HEK293 (cell line): ENCODE results near the gene TCEA3.

ENCODE experiments used
- INSM2 ChIP-seq: fragments of 450-650 bp; formaldehyde crosslinking; IDR thresholded peaks from 2 replicates; pipeline ENCODE4 v1.5.1; 2016; ENCODE audit warnings: missing biosample characterization, missing genetic modification characterization
- KLF10 ChIP-seq: fragments of 450-650 bp; IDR thresholded peaks from 2 replicates; pipeline ENCODE4 v1.5.1; 2018; ENCODE audit warnings: missing biosample characterization, mild to moderate bottlenecking, missing genetic modification characterization
- OVOL3 ChIP-seq: fragments of 450-650 bp; formaldehyde crosslinking; IDR thresholded peaks from 2 replicates; pipeline ENCODE4 v1.5.1; 2016; ENCODE audit warnings: missing biosample characterization, missing genetic modification characterization
- PRDM10 ChIP-seq: fragments of 450-650 bp; formaldehyde crosslinking; IDR thresholded peaks from 2 replicates; pipeline ENCODE4 v1.5.1; 2016; ENCODE audit warnings: missing biosample characterization, missing genetic modification characterization
- PRDM4 ChIP-seq: fragments of 450-650 bp; formaldehyde crosslinking; IDR thresholded peaks from 2 replicates; pipeline ENCODE4 v1.5.1; 2017; ENCODE audit warnings: missing biosample characterization, missing genetic modification characterization
- PRDM6 ChIP-seq: fragments of 450-650 bp; formaldehyde crosslinking; IDR thresholded peaks from 2 replicates; pipeline ENCODE4 v1.5.1; 2017; ENCODE audit warnings: missing biosample characterization, missing genetic modification characterization
- RBAK ChIP-seq: fragments of 450-650 bp; formaldehyde crosslinking; IDR thresholded peaks from 2 replicates; pipeline ENCODE4 v1.5.1; 2016; ENCODE audit warnings: missing biosample characterization, missing genetic modification characterization
- ZBTB26 ChIP-seq: fragments of 450-650 bp; formaldehyde crosslinking; optimal IDR thresholded peaks from 2 replicates; pipeline ENCODE3; 2016; ENCODE audit warnings: missing biosample characterization, mild to moderate bottlenecking, missing genetic modification characterization
- ZEB2 ChIP-seq: fragments of 450-650 bp; formaldehyde crosslinking; IDR thresholded peaks from 2 replicates; pipeline ENCODE4 v1.5.1; 2016; ENCODE audit warnings: missing biosample characterization, missing genetic modification characterization
- ZFP69B ChIP-seq: fragments of 450-650 bp; formaldehyde crosslinking; IDR thresholded peaks from 2 replicates; pipeline ENCODE4 v1.5.1; 2016; ENCODE audit warnings: missing biosample characterization, missing genetic modification characterization
- ZNF148 ChIP-seq: fragments of 450-650 bp; formaldehyde crosslinking; IDR thresholded peaks from 2 replicates; pipeline ENCODE4 v1.5.0; 2017; ENCODE audit warnings: missing biosample characterization, missing genetic modification characterization, borderline replicate concordance
- ZNF169 ChIP-seq: fragments of 450-650 bp; formaldehyde crosslinking; IDR thresholded peaks from 2 replicates; pipeline ENCODE4 v1.5.1; 2016; ENCODE audit warnings: missing biosample characterization, missing genetic modification characterization
- ZNF202 ChIP-seq: fragments of 450-650 bp; formaldehyde crosslinking; IDR thresholded peaks from 2 replicates; pipeline ENCODE4 v1.5.1; 2016; ENCODE audit warnings: missing biosample characterization, missing genetic modification characterization, borderline replicate concordance
- ZNF311 ChIP-seq: fragments of 450-650 bp; formaldehyde crosslinking; IDR thresholded peaks from 2 replicates; pipeline ENCODE4 v1.5.1; 2017; ENCODE audit warnings: missing biosample characterization, missing genetic modification characterization, borderline replicate concordance
- ZNF335 ChIP-seq: fragments of 450-650 bp; formaldehyde crosslinking; conservative IDR thresholded peaks from 2 replicates; pipeline ENCODE4 v1.5.1; 2016; ENCODE audit warnings: missing biosample characterization, missing genetic modification characterization
- ZNF513 ChIP-seq: fragments of 450-650 bp; IDR thresholded peaks from 2 replicates; pipeline ENCODE4 v1.5.1; 2018; ENCODE audit warnings: missing biosample characterization, missing genetic modification characterization
- ZNF544 ChIP-seq: fragments of 450-650 bp; formaldehyde crosslinking; IDR thresholded peaks from 2 replicates; pipeline ENCODE4 v1.5.0; 2017; ENCODE audit warnings: missing biosample characterization, missing genetic modification characterization
- ZNF610 ChIP-seq: fragments of 450-650 bp; formaldehyde crosslinking; IDR thresholded peaks from 2 replicates; pipeline ENCODE4 v1.5.1; 2016; ENCODE audit warnings: missing biosample characterization, missing genetic modification characterization, borderline replicate concordance
- ZNF704 ChIP-seq: fragments of 450-650 bp; formaldehyde crosslinking; IDR thresholded peaks from 2 replicates; pipeline ENCODE4 v1.5.1; 2016; ENCODE audit warnings: missing biosample characterization, missing genetic modification characterization

TCEA3 gene

GRCh38 chr1:23344111-23344986 is 80.2 kb downstream of the TCEA3 start, which contains the start of gene HNRNPR (continued):
- TF ChIP-seq PRDM10 (tag by site-specific recombination): peak; percentile 68
- peak; percentile 69 for TF ChIP-seq ZNF335 (tag by site-specific recombination)
- TF ChIP-seq PRDM6 (tag by site-specific recombination): no peak
- TF ChIP-seq ZNF704 (tag by site-specific recombination): no peak
- peak; percentile 97 for TF ChIP-seq ZBTB26 (tag by site-specific recombination)
- TF ChIP-seq OVOL3: peak; percentile 52
- TF ChIP-seq INSM2 (tag by site-specific recombination): peak; percentile 52; the same call in 1 of the 2 replicates
- TF ChIP-seq ZEB2 (tag by site-specific recombination): peak; percentile 94
- peak; percentile 35; the same call in 1 of the 2 replicates for TF ChIP-seq PRDM4
- no peak for TF ChIP-seq ZNF169 (tag by site-specific recombination)
- no peak for TF ChIP-seq RBAK (tag by site-specific recombination)
- TF ChIP-seq ZNF311 (tag by site-specific recombination): no peak
- no peak for TF ChIP-seq ZNF513
- 0 out of 2 replicates have a peak, but pooled peaks have one; percentile 21 for TF ChIP-seq ZFP69B (tag by site-specific recombination)
- TF ChIP-seq ZNF148 (tag by site-specific recombination): no peak
- 0 out of 2 replicates have a peak, but pooled peaks have one; percentile 53 for TF ChIP-seq KLF10
- no peak for TF ChIP-seq ZNF202
- TF ChIP-seq ZNF544 (tag by site-specific recombination): no peak
- TF ChIP-seq ZNF610 (tag by site-specific recombination): peak; percentile 60; the same call in 1 of the 2 replicates
